Inferior parietal cortex (tissue), 1 donor: ENCODE data around the gene OBSCN.

Source experiments
- DNase-seq: peaks from one replicate; pipeline ENCODE4 v3.0.0-alpha.2; 2016; ENCODE audit errors: extremely low spot score

OBSCN gene

DNA sequence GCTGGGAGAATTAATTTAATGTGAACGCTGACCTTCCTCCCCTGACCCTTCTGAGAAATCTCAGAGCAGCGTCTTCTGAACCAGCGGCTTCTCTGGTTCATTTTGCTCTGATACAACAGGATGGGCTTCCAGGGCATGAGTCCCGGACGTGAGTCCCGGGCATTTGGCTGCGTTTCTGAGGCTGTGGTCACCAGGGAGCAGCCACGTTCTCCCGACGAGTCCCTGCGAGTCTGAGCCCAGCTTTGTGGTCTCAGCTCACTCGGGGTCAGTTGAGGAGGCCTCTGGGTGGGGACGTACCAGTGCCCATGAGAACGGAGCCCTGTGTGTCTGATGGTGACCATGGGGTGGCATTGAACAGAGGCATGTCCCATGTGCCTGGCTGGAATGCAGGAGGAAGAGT, 17.7 kb upstream of the OBSCN start:
- no peak for DNase-seq

- no peak for DNase-seq
These were observed 17.1 kb upstream of the OBSCN start for GRCh38 chr1:228190778-228191177.

DNA sequence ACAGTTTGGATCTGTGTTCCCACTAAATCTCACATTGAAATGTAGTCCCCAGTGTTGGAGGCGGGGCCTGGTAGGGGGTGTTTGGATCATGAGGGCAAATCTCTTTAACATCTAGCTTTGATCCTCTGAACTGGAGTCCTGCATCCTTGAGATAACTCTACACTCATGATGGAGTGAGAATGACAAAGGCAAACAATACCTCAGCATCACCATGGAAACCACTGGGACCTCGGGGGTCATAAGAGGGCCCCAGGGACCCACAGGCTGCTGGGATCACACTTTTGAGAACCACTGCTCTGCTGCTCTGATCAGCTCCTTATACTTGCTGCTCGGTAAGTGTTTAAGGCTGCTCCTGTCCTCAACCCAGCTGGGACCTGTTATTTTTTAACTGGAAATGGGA, 13.4 kb upstream of the OBSCN start:
- no peak for DNase-seq

DNA sequence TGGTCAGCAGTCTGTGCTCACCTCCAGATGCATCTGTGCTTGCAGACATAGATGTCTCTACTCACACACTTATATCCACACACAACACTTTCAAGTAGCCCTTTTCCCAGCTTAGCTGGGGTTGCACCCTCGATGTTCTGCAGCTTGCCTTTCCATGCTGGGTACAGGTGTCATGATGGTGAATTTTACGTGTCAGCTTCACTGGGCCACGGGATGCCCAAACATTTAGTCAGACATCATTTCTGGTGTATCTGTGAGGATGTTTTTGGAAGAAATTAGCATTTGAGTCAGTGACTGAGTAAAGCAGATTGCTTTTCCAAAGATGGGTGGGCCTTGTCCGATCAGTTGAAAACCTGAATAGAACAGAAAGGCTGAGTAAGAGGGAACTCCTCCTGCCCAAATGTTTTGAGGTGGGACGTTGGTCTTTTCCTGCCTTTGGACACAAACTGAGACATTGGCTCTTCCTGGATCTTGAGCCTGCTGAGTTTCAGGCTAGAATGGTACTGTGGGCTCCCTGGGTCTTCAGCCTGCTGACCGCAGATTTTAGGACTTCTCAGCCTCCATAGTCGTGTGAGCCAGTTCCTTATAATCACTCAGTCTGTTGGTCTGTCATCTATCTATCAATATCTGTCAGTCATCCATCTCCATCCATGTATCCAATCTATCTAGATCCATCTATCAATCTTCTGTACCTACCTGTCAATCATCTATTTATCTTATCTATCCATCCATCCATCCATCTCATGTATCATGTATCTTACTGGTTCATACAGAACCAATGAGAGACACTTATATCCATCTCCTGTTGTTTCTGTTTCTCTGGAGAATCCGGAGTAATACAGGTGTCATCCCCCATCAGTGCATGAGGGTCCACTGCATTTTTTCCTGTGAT, 12.7 kb upstream of the OBSCN start:
- no peak for DNase-seq

- DNase-seq = no peak
These were observed 10.2 kb upstream of the OBSCN start for GRCh38 chr1:228197555-228198147.

DNA sequence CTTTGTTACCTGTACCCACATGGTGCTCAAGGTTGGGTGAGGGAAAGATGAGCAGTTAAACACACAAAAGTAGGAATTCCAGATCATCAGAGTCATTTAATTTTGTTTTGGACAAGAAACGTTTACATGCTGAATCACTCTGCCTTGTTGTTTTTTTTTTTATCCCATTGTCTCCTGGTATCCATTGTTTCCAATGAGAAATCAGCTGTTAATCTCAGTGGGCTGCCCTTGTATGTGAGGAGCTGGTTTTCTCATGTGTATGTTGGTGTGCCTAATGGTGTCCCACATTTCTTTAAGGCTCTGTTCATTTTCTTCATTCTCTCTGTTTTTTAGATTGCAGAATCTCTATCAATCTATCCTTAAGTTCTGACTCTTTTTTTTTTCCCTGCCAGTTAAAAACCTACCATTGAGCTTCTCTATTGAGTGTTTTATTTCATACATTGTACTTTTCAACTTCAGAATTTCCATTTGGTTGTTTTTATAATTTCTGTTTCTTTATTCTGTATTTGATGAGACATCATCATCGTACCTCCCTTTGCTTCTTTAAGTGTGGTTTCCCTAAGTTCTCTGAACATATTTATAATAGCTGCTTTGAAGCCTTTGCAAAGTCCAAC, 8.8 kb upstream of the OBSCN start:
- no peak for DNase-seq

- DNase-seq = no peak
These were observed 2.9 kb upstream of the OBSCN start for GRCh38 chr1:228204958-228205357.

- DNase-seq = no peak
These were observed 2.1 kb upstream of the OBSCN start for GRCh38 chr1:228205526-228206436.

DNA sequence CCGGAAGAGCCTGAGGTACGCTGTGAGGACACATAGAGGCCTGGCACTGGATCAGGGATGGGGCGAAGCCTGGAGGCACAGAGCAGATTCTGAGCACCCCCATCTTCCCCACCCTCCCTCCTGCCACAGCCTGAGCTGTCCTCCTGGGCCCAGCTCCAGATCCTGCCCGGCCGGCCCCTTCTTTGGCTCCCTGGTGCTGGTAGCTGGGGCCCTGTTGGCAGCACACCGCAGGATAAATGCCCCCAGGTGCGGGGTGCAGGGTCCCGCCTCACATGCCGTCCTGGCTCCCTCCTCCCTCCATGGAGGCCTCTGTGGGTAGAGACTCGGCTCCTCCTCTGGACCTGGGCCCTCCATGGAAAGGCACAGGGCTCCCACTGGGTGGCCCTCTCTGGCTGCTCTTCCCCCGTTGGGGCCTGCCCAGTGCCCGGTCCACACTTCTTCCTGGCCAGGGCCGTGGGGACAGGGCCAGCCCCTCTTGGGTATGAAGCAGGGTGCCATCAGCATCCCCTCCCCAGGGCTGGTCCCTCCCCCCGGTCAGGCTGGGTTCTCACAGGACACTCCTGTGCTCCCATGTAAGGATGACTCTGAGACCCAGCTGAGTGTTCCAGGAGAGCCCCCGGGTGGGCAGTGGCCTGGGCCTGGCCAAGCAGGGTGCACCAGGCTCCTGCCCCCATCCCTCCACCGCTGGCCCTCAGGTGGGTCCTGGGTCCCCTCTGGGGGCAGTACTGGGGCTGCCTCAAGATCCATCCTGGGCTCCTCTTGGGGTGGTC, 1.1 kb upstream of the OBSCN start:
- no peak for DNase-seq

DNA sequence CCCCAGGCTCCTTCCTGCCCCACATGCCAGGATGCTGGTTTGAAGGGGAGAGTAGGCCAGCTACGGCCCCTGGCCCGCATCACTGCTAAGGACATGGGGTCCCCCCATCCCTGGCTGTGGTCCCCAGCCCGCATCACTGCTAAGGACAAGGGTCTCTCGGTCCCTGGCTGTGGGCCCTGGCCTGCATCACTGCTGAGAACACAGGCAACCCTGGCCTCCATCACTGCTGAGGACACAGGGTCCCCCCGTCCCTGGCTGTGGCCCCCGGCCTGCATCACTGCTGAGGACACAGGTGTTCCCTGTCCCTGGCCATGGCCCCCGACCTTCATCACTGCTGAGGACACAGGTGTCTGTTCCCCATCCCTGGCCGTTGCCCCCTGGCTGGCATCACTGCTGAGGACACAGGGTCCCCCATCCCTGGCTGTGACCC, 448 bp upstream of the OBSCN start:
- DNase-seq = no peak

DNA sequence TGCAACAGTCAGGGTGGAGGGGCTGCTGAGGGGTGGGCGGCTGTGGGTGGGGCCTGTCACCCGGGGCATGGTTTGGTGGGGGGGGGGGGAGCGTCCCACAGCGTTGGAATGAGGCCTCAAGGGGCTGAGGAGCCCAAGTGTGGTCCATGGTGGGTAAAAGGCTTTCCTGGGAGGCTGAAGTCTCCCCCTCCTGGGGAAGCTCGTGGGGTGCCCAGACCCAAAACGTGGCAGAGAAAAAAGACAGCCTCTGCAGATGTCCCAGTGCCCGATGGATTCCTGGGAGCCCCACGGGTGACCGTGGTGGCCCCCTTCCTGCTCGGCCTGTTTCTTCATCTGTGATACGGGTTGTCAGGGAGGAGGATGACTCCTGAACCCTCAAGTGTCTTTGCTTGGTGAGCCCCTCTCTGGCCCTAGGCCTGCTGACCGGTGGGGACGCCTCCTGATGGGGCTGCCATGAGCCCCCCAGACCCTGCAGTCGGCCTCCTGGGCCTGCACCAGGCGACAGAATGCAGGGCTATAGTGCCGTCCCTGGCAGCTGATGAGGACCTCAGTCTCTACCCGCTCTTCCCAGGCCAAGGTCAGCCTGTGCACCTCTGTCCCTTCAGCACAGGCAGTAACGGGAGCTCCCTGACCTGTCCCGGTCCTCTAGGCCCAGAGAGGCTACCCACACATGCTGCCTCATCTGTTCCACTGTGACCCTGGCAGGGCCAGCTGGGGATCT, 1.1 kb downstream of the OBSCN start:
- DNase-seq = no peak

DNA sequence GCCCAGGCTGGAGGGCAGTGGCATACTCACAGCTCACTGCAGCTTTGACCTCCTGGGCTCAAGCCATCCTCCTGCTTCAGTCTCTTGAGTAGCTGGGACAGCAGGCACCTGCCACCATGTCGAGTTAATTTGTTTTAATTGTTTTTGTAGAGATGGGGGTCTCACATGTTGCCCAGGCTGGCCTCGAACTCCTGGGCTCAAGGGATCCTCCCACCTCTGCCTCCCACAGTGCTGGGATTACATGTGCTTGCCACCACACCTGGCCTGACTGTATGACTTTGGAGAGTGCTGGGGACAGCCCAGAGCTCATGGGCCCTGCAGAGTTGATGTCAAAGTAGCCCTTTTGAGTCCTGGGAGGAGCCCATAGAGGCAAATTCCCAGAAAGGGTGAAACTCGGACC, 1.8 kb downstream of the OBSCN start:
- DNase-seq = no peak

DNA sequence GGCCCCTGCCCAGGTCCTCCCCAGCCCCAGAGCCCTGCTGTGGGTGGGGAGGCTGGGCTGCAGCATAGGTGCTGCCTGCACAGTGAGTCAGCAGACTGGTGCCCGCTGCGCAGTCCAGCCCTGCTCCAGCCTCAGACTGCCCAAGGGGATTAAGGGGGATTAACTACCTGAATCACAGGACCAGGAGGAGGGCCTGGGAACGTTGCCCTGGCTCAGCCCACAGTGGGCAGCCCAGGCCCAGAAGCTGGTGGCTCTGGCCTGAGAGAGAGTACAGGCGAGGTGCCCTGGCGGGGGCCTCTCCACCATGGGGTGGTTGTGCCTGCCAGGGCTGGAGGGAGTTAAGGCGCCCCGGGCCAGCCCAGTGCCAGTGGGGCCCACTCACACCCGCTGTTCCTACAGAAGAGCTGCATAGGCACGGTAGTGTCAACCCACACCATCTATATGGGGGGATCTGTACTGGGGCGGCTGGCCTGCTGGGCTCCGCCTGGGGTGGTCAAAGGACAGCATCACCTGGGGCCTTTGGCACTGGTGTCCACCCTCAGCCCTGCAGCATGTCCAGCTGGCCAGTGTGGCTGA, 2.3 kb downstream of the OBSCN start:
- DNase-seq = no peak

DNA sequence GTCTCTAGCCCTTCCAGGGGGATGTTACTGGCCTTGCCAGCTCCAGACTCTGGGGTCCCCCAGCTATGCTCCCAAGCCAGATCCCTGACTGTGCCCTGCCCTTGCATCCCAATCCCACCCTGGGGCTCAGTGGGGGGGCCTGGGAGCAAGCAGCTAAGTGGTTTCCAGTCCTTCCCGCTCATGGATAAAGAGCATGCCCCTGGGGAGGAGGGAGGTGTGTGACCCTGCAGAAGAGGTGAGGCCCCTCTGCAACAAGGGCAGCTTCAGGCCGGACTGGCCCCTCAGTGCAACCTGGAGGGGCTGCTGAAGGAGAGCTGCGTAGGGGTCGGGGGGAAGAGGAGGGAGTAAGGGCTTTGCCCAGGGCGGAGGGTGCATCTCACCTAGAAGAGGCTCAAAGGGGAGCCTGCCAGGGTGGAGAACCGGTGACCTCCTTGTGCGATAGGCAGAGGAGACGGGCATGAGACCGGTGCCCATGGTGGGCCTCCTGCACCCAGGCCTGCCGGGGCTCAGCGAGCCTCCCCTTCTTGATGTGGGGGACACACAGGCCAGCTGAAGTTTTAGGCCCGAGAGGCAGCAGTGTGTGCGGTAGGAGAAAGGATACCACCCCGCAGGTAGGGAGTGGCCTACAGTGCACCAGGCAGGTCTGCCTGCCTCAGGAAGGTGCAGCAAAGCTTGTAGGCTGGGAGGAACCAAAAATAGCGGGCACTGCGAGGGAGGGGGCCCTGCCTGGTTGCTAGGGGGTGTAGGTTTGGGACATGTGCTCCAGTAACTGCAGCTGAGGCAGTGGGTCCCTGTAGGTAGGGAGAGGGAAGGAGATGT, 3.1 kb downstream of the OBSCN start:
- no peak for DNase-seq

- no peak for DNase-seq
These were observed 3.9 kb downstream of the OBSCN start for GRCh38 chr1:228211531-228212414.

- DNase-seq = no peak
These were observed 4.6 kb downstream of the OBSCN start for GRCh38 chr1:228212415-228212965.

DNA sequence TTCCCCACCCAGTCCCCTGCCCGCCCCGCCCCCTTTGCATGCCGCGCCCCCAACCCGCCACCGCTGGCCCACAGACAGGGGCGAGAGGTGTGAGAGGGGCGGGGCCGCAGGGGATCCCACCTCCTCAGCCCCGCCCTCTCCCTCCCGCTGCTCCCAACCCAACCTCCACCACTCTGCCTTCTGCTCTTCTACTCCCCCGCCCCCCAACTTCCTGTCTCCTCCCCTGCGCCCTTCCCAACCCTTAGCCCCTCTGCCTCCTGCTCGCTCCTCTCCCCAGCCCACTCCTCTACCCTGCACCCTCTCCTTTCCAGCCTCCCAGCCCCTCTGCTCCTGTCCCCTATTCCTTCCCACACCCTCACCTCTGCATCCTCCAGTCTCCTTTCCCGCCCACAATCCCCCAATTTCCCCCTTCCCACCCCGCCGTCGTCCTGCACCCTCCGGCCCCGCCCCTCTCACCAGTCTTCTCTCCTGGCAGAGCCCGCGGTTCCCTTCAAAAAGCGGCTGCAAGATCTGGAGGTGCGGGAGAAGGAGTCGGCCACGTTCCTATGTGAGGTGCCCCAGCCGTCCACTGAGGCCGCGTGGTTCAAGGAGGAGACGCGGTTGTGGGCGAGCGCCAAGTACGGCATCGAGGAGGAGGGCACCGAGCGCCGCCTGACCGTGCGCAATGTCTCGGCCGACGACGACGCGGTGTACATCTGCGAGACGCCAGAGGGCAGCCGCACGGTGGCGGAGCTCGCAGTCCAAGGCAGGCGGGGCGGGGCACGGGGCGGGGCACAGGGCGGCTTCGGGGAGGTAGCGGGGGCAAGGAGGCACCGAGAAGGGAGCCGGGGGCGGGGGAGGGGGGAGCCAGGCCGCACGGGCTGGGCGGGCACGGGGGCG, 5.4 kb downstream of the OBSCN start:
- DNase-seq = peak; percentile 35
